Naive thymus-derived CD4-positive, alpha-beta T cell (primary cell): ENCODE results near the gene SH3GL3. TPM values are rescaled to one million over a fixed set of nuclear protein-coding genes. Genes with fewer than 3 reads are reported as not detected.

Experiments used
- ATAC-seq: fragments of 150-1000 bp; cut with Tn5 transposase; 2 replicates; pipeline ENCODE4 v1.10.0; 2021; ENCODE audit warnings: mild to moderate bottlenecking, moderate library complexity
- CTCF ChIA-PET: fragments of 350-600 bp; sonication (Branson Sonifier 250); formaldehyde crosslinking; loops from one replicate; lab custom pipeline; 2021; ENCODE audit warnings: antibody characterized with exemption; lab: Charles Lee
- POLR2A ChIA-PET: fragments of 350-600 bp; sonication (Branson Sonifier 250); formaldehyde crosslinking; loops from one replicate; lab custom pipeline; 2021; ENCODE audit warnings: antibody characterized with exemption, inconsistent platforms; lab: Charles Lee
- DNase-seq, 9 donors: peaks; one replicate each; pipeline versions ENCODE4 v3.0.0 to v3.0.0-alpha.2; 2020 to 2022; ENCODE audit warnings: mixed read lengths in 1 of 9
- H3K27ac ChIP-seq: one replicate; pipeline ENCODE4 v1.7.0; 2013; ENCODE audit warnings: mild to moderate bottlenecking, low read depth, low read length, moderate library complexity
- H3K27me3 ChIP-seq, 2 donors: one replicate each; pipeline ENCODE4 v1.7.0; 2013; ENCODE audit warnings: low read length in 2 of 2, mild to moderate bottlenecking in 2 of 2, moderate library complexity in 2 of 2; ENCODE audit not compliant: control insufficient read depth in 2 of 2, insufficient read depth in 2 of 2
- H3K36me3 ChIP-seq, 3 experiments: 1 replicate in 2 of 3; 2 replicates in 1 of 3; pipeline ENCODE4 v1.7.0; 2013; ENCODE audit warnings: low read length in 3 of 3, mild to moderate bottlenecking in 3 of 3, moderate library complexity in 1 of 3; ENCODE audit not compliant: insufficient read depth in 3 of 3, control insufficient read depth in 2 of 3
- H3K4me1 ChIP-seq, 2 donors: one replicate each; pipeline ENCODE4 v1.7.0; 2013; ENCODE audit warnings: low read length in 2 of 2, mild to moderate bottlenecking in 2 of 2, moderate library complexity in 1 of 2; ENCODE audit not compliant: control insufficient read depth in 2 of 2, insufficient read depth in 2 of 2
- H3K4me3 ChIP-seq: 2 replicates; pipeline ENCODE4 v1.7.0; 2013; ENCODE audit warnings: mild to moderate bottlenecking, low read length
- H3K9me3 ChIP-seq, 3 experiments: 1 replicate in 2 of 3; 2 replicates in 1 of 3; pipeline ENCODE4 v1.7.0; 2013; ENCODE audit warnings: low read length in 3 of 3; ENCODE audit not compliant: control insufficient read depth in 2 of 3
- H3K27ac Mint-ChIP-seq, 9 donors: one replicate each; pipeline ENCODE4 v1.8.0; 2020 to 2022; ENCODE audit warnings: mixed read lengths in 9 of 9, mild to moderate bottlenecking in 8 of 9, moderate library complexity in 5 of 9, inconsistent platforms in 2 of 9
- H3K27me3 Mint-ChIP-seq, 5 donors: one replicate each; pipeline ENCODE4 v1.8.0; 2021 to 2022; ENCODE audit warnings: mixed read lengths in 5 of 5, mild to moderate bottlenecking in 1 of 5
- H3K36me3 Mint-ChIP-seq, 5 donors: one replicate each; pipeline ENCODE4 v1.8.0; 2020 to 2022; ENCODE audit warnings: mixed read lengths in 5 of 5, mild to moderate bottlenecking in 3 of 5, inconsistent platforms in 1 of 5
- H3K4me1 Mint-ChIP-seq, 7 donors: one replicate each; pipeline ENCODE4 v1.8.0; 2020 to 2022; ENCODE audit warnings: mixed read lengths in 7 of 7, mild to moderate bottlenecking in 3 of 7, inconsistent platforms in 1 of 7
- H3K4me3 Mint-ChIP-seq, 10 donors: one replicate each; pipeline ENCODE4 v1.8.0; 2020 to 2022; ENCODE audit warnings: mild to moderate bottlenecking in 10 of 10, mixed read lengths in 10 of 10, moderate library complexity in 6 of 10, inconsistent platforms in 2 of 10
- H3K9me3 Mint-ChIP-seq, 11 donors: one replicate each; pipeline ENCODE4 v1.8.0; 2020 to 2022; ENCODE audit warnings: mixed read lengths in 11 of 11, mild to moderate bottlenecking in 4 of 11, inconsistent platforms in 1 of 11, moderate library complexity in 1 of 11
- intact Hi-C, 2 donors: fragments of 100-400 bp; cut with micrococcal nuclease; formaldehyde crosslinking; loops; one replicate each; pipeline ENCODE4 v1.15.1; 2023
- polyA plus RNA-seq, 2 donors: library from polyadenylated mRNA; unstranded; fragments of 300-500 nt; fragmentation: Illumina TruSeq; gene quantifications; one replicate each; pipeline ENCODE4 v1.2.3, GENCODE V29; 2021
- total RNA-seq, 6 experiments: library from RNA in 5 of 6; stranded (reverse) in 5 of 6; gene quantifications; 1 replicate in 5 of 6; 2 replicates in 1 of 6; pipeline ENCODE4 v1.2.3 and lab custom pipeline; 2021 to 2026

SH3GL3 gene
- total and polyA plus RNA-seq, 7 experiments from 2014 or later: not detected

GRCh38 chr15:83653639-83654378 lies 206.7 kb downstream of the SH3GL3 start, which contains the start of gene ADAMTSL3:
Gene ADAMTSL3 (plus strand): TSS chr15:83654123. CDS start chr15:83655762, 1,639 bp downstream.
- Histone ChIP-seq H3K9me3 (no peaks in the 10 kb centered on the region), H3K4me1 (no peaks in the 10 kb centered on the region), H3K27me3 (no peaks in the 10 kb centered on the region), H3K4me3 (no peak within 1 kb of the TSS), H3K27ac (no peak within 1 kb of the TSS), H3K36me3 (no peaks in the 10 kb centered on the region)
- no peak for DNase-seq
- Mint-ChIP-seq H3K36me3 (peaks cover 0 to 4% (median 0%) of the 10 kb centered on the region in 5 donors), H3K4me1 (no peaks in the 10 kb centered on the region), H3K27ac (no peak within 1 kb of the TSS), H3K9me3 (peaks cover 0 to 9% (median 0%) of the 10 kb centered on the region in 11 donors), H3K4me3 (no peak within 1 kb of the TSS), H3K27me3 (peaks cover 19 to 63% (median 35%) of the 10 kb centered on the region in 5 donors)
- no peak for ATAC-seq
- CTCF ChIA-PET: no interaction called here
- POLR2A ChIA-PET: no interaction called here
- intact Hi-C loops: no loop called here

GRCh38 chr15:83654379-83655236 lies 207.5 kb downstream of the SH3GL3 start:
- no peaks in the 10 kb centered on the region for H3K4me1 Mint-ChIP-seq
- ATAC-seq: no peak

GRCh38 chr15:83655237-83655616 lies 208.1 kb downstream of the SH3GL3 start:
- Mint-ChIP-seq H3K27me3 (peaks cover 24 to 53% (median 35%) of the 10 kb centered on the region in 5 donors), H3K4me1 (no peaks in the 10 kb centered on the region), H3K9me3 (peaks cover 0 to 15% (median 0%) of the 10 kb centered on the region in 11 donors), H3K4me3 (no peak overlapping the region), H3K36me3 (peaks cover 0 to 4% (median 0%) of the 10 kb centered on the region in 5 donors), H3K27ac (no peak overlapping the region)
- H3K4me1 ChIP-seq: no peaks in the 10 kb centered on the region
- ChIA-PET POLR2A (no interaction called here), CTCF (no interaction called here)
- no peak overlapping the region for H3K4me3 ChIP-seq
- intact Hi-C loops: no loop called here
- no peak overlapping the region for H3K27ac ChIP-seq
- no peaks in the 10 kb centered on the region for H3K36me3 ChIP-seq
- DNase-seq: no peak
- ATAC-seq: no peak
- H3K9me3 ChIP-seq: no peaks in the 10 kb centered on the region
- no peaks in the 10 kb centered on the region for H3K27me3 ChIP-seq

More at GRCh38 chr15:83654379-83655236, 207.5 kb downstream of the SH3GL3 start:
- no peaks in the 10 kb centered on the region for H3K9me3 ChIP-seq
- H3K27me3 Mint-ChIP-seq: peaks cover 24 to 59% (median 36%) of the 10 kb centered on the region in 5 donors
- no peak overlapping the region for H3K27ac Mint-ChIP-seq
- intact Hi-C loops: no loop called here
- H3K4me1 ChIP-seq: no peaks in the 10 kb centered on the region
- H3K4me3 Mint-ChIP-seq: no peak overlapping the region
- no peak for DNase-seq
- ChIA-PET CTCF (no interaction called here), POLR2A (no interaction called here)
- H3K36me3 ChIP-seq: no peaks in the 10 kb centered on the region
- peaks cover 0 to 4% (median 0%) of the 10 kb centered on the region in 5 donors for H3K36me3 Mint-ChIP-seq
- H3K4me3 ChIP-seq: no peak overlapping the region
- no peaks in the 10 kb centered on the region for H3K27me3 ChIP-seq
- peaks cover 0 to 17% (median 0%) of the 10 kb centered on the region in 11 donors for H3K9me3 Mint-ChIP-seq
- H3K27ac ChIP-seq: no peak overlapping the region

- Histone ChIP-seq H3K36me3 (no peaks in the 10 kb centered on the region), H3K4me3 (no peak overlapping the region), H3K27me3 (no peaks in the 10 kb centered on the region), H3K27ac (no peak overlapping the region), H3K4me1 (no peaks in the 10 kb centered on the region), H3K9me3 (no peaks in the 10 kb centered on the region)
- no peak overlapping the region for H3K4me3 Mint-ChIP-seq
- peaks cover 24 to 47% (median 35%) of the 10 kb centered on the region in 5 donors for H3K27me3 Mint-ChIP-seq
- ATAC-seq (no peak), DNase-seq (no peak)
- CTCF ChIA-PET: no interaction called here
- no peak overlapping the region for H3K27ac Mint-ChIP-seq
- POLR2A ChIA-PET: no interaction called here
- H3K36me3 Mint-ChIP-seq: peaks cover 0 to 4% (median 0%) of the 10 kb centered on the region in 5 donors
- intact Hi-C loops: no loop called here
- no peaks in the 10 kb centered on the region for H3K4me1 Mint-ChIP-seq
- peaks cover 0 to 19% (median 0%) of the 10 kb centered on the region in 11 donors for H3K9me3 Mint-ChIP-seq
Measured at GRCh38 chr15:83656192-83656591, 209.1 kb downstream of the SH3GL3 start.

GRCh38 chr15:83656943-83657528 lies 209.9 kb downstream of the SH3GL3 start:
- Histone ChIP-seq H3K36me3 (no peaks in the 10 kb centered on the region), H3K27ac (no peak overlapping the region), H3K9me3 (no peaks in the 10 kb centered on the region), H3K4me1 (no peaks in the 10 kb centered on the region), H3K27me3 (no peaks in the 10 kb centered on the region), H3K4me3 (no peak overlapping the region)
- Mint-ChIP-seq H3K9me3 (peaks cover 0 to 19% (median 0%) of the 10 kb centered on the region in 11 donors), H3K27me3 (peaks cover 24 to 42% (median 32%) of the 10 kb centered on the region in 5 donors), H3K36me3 (peaks cover 0 to 4% (median 0%) of the 10 kb centered on the region in 5 donors), H3K4me1 (no peaks in the 10 kb centered on the region), H3K4me3 (no peak overlapping the region), H3K27ac (no peak overlapping the region)
- DNase-seq (no peak), ATAC-seq (no peak)
- intact Hi-C loops: no loop called here
- ChIA-PET POLR2A (no interaction called here), CTCF (no interaction called here)

- CTCF ChIA-PET: no interaction called here
- H3K4me1 Mint-ChIP-seq: no peaks in the 10 kb centered on the region
- no peaks in the 10 kb centered on the region for H3K36me3 ChIP-seq
- no peak overlapping the region for H3K4me3 ChIP-seq
- no peaks in the 10 kb centered on the region for H3K27me3 ChIP-seq
- no peak overlapping the region for H3K27ac Mint-ChIP-seq
- peaks cover 20 to 37% (median 27%) of the 10 kb centered on the region in 5 donors for H3K27me3 Mint-ChIP-seq
- no peak overlapping the region for H3K27ac ChIP-seq
- H3K4me3 Mint-ChIP-seq: no peak overlapping the region
- no peaks in the 10 kb centered on the region for H3K9me3 ChIP-seq
- no peaks in the 10 kb centered on the region for H3K4me1 ChIP-seq
- no peak for ATAC-seq
- DNase-seq: no peak
- H3K36me3 Mint-ChIP-seq: peaks cover 0 to 3% (median 0%) of the 10 kb centered on the region in 5 donors
- peaks cover 0 to 17% (median 0%) of the 10 kb centered on the region in 11 donors for H3K9me3 Mint-ChIP-seq
- intact Hi-C loops: no loop called here
- POLR2A ChIA-PET: no interaction called here
Measured at GRCh38 chr15:83657549-83657948, 210.4 kb downstream of the SH3GL3 start.
